Measurements from ENCODE around the gene RIMBP2.

- no peak for TF ChIP-seq CTCF (conservative IDR thresholded peaks at IDR 0.05 in 1 of 2, IDR thresholded peaks at IDR 0.05 in 1 of 2; ENCODE audit: low read depth in 1 of 2, low read length in 2 of 2)
- TF ChIP-seq EZH2 (IDR thresholded peaks at IDR 0.05; ENCODE audit: low read length, missing control alignments), result no peak
These were observed 81.2 kb downstream of the RIMBP2 start for GRCh38 chr12:130634866-130635265.

All from fibroblast of lung (primary cell).